GM18861 (cell line): ENCODE measurements around the gene NADK2.
A peak's percentile ranks its signal among the peaks of the same experiment; 100 is the strongest.
"Not testable (repeated sequence)": the region's sequence is repeated elsewhere in the genome, so short reads cannot be mapped to it uniquely, and the experiment has no call there.

ENCODE experiments used
- ATAC-seq: cut with Tn5 transposase; IDR thresholded peaks from one replicate; pipeline ENCODE4 v1.9.1; 2021; ENCODE audit not compliant: unreplicated experiment

Gene NADK2

DNA sequence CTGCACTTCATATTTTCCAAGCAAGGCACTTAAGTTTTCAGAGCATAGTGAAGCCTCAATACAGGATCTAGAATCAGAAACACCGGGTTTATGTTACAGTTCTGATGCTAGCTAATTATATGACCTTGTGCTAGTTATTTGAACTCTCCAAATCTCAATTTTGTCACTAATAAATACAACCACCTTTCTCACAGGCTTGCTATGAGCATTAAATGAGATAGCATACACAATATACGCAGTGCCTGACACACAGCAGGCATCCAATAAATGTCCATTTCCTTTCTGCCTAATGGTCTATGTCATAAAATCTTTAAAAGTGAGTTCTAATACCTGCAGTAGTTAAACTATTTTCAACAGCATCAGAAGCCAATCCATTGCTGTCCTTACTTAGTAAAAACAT lies 32.9 kb downstream of the NADK2 start:
- ATAC-seq: no peak

GRCh38 chr5:36206913-36207312 lies 34.8 kb downstream of the NADK2 start:
- ATAC-seq: no peak

GRCh38 chr5:36205329-36205728 lies 36.4 kb downstream of the NADK2 start:
- ATAC-seq: no peak

GRCh38 chr5:36202521-36202961 lies 39.2 kb downstream of the NADK2 start:
- ATAC-seq: no peak

DNA sequence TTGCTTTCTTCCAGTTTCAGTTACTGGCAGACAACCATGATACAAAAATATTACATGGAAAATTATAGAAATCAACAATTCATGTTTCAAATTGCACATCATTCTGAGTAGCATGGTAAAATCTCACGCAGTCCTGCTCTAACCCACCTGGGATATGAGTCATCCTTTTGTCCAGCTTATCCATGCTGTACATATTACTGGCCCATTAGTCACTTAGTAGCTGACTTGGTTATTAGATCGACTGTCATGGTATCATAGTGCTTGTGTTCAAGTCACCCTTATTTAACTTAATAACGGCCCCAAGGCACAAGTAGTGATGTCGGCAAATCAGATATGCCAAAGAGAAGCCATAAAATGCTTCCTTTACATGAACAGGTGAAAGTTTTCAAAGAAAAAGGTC lies 41.2 kb downstream of the NADK2 start:
- ATAC-seq: no peak

- no peak for ATAC-seq
These were observed 42.1 kb downstream of the NADK2 start for GRCh38 chr5:36199620-36200019.

- not testable (repeated sequence) for ATAC-seq
These were observed 42.9 kb downstream of the NADK2 start for GRCh38 chr5:36198783-36199182.

GRCh38 chr5:36198281-36198680 lies 43.4 kb downstream of the NADK2 start:
- no peak for ATAC-seq

DNA sequence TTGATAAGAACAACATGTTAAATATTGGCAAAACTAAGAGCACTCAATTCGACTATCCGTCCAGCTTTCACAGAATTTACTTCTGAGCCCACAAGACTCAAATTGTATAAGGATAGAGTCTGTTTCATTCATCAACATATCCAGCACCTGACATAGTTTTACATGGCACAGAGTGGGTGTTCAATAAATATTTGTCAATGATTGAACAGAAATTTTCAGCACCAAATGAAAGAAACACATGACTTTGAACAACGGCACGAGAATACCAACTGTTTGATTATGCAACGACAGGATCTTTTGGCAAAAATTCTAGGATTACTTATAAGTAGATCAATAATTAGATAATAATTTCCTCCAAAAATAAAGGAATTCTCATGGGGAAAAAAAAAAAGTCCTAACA lies 48.0 kb downstream of the NADK2 start:
- ATAC-seq: no peak

- ATAC-seq: not testable (repeated sequence)
These were observed 57.3 kb downstream of the NADK2 start for GRCh38 chr5:36184408-36184807.

GRCh38 chr5:36181774-36182173 lies 60.0 kb downstream of the NADK2 start:
- no peak for ATAC-seq

DNA sequence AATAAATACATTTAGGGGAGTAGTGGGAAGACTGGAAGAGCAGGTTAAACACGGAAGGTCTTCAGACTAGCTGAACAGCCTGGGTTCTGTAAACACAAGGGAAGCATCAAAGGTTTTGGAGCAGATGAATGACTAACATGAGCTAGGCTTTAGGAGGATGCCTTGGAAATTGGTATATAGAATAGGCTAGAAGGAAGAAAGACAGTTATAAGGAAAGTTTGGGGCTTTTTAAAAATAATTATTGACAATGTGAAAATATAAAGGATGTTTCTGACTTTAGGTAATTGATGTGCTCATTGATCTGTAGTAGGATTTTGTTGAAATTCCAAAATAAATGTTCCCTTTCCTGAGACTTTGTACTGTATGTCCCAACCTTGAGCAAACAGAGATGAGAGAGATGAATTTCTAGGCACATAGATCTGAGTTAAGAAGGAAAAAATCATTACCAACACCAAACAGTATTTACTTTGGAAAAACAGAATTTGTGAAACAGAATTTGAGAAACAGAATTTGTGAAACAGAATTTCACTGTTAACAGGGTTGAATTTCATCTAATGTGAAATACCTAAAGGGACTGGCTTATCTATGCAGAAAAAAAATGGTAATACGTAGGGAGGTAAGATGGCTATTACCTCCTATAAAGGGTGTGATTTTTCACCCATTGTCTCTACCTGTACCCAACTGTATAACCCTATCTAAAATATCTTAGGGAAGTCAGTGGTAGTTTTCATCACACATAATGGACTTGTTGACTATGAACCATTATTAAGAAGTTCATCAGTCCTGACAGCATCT lies 61.0 kb downstream of the NADK2 start:
- no peak for ATAC-seq

DNA sequence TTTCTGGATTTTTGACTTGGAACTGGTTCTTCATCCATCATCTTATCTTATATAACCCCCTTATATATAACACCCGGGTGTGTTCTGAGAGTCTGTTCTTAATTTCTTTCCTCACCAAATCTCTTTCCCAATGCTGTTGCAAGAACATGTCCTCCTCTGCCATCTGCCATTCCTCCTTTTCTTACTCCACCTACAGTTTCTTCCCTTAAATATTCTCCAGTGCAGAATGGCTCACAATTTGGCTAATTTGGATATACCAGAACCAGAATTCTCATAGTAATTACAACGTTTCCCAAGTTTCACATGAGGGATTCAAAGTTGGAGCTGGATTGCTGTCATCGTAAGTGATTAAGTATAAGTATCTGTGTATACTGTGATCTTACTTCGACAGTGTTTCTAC lies 61.8 kb downstream of the NADK2 start:
- no peak for ATAC-seq

DNA sequence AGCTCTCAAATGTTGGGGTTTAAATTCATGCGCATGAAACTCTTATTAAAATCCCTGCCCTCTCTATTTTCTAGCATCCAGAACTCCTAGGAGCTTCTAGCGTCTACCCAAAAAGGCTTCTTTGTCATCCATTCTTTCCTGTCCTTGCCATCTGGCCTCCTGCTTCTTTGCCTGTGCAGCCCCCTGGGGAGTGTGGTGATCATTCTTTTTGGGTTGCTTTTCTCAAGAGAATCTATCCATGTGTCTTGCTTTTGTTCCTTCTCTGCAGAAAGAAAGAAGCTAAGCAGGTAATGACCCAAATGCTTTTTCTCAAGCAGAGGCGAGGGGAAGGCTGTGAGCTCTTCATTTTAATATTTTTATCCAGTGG lies 63.2 kb downstream of the NADK2 start:
- no peak for ATAC-seq

DNA sequence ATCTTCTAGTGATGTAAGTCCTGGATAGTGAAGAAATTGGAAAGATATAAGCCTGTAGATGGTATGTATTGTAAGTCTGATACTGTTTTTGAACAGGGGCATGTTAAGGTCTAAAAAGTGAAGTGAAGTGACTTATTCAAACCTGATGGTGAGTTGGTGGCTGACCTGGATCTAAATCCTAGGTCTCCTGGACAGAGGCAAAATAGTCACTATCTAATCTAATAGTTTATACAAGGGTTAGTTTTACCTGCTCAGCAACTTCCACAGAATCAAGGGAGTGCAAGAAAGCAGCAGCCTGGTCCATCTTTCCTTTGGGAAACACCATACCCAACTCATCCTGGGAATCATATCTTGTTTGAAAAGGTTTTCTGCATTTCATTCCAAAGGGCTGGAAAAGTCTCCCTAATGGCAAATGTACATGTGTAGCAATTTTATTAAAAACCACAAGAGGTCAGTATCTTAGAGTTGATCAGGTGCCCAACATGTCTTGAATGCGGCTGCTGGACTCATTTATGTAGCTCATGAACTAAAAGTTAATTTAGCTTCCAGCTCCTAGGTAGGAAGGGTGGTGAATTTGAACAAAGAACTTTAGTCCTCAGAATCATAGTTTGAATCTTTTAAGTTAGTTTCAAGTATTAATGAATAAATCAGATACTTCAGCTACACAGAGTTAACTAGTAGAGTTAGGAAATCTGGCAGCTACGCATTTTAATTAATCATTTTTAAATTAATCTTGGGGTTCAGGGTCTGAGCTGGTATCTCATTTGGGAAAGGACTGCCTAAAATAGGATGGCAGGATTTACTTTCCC lies 63.8 kb downstream of the NADK2 start:
- ATAC-seq: no peak

- peak; percentile 99 for ATAC-seq
These were observed 64.6 kb downstream of the NADK2 start for GRCh38 chr5:36177154-36177553.

GRCh38 chr5:36175043-36175442 lies 66.7 kb downstream of the NADK2 start:
- no peak for ATAC-seq

- no peak for ATAC-seq
These were observed 67.6 kb downstream of the NADK2 start for GRCh38 chr5:36174119-36174518.

DNA sequence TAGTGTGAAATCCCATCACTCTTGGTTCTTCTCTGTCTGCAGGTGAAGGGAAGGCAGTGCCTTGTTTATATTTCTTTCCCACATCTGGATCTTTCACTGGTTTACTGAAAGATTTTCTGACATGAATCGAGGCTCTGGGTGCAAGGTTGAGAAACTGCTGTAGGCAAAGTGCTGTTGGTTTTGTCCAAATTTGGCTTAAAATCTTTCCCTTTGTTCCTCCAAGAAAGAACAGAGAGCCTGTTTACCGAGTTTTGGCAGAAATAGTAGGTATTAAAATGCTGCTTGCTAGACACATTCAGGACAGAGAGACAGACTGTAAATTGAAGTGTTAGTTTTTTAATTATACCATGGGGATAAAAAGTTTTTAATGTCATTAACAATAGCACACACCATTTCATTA lies 68.3 kb downstream of the NADK2 start:
- no peak for ATAC-seq

DNA sequence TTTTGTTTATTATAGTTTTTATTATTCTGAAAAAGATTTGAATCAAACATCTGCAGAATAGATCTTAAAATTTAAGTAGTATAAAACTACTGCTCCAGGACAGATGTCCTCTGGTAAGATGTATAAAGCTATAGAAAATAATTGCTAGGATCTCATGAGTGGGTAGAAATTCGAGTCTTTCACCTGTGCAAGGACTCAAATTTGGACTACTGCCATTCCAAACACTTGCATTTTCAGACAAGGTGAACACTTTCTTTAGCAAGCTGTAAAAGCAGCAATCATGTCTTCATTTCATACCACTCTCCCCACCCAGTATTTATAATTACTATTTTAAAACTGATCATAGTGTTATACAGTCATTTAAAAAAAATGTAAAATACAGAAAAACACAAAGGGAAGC lies 69.1 kb downstream of the NADK2 start:
- no peak for ATAC-seq

GRCh38 chr5:36170832-36171424 lies 70.8 kb downstream of the NADK2 start:
- no peak for ATAC-seq

- ATAC-seq: no peak
These were observed 73.0 kb downstream of the NADK2 start for GRCh38 chr5:36168737-36169136.
